K562 (cell line): ENCODE results near the gene MED13L.

Source experiments
- ELF2 ChIP-seq: fragments of 250-450 bp; sonication (Bioruptor Pico); IDR thresholded peaks from 2 replicates; pipeline ENCODE4 v1.5.0; 2021; ENCODE audit warnings: mild to moderate bottlenecking
- EZH2 ChIP-seq: IDR thresholded peaks from 2 replicates; pipeline ENCODE4 v1.6.1; 2012; ENCODE audit warnings: low read depth, mild to moderate bottlenecking, inconsistent platforms, low read length, borderline replicate concordance
- POU5F1 ChIP-seq: fragments of 150-350 bp; IDR thresholded peaks from 2 replicates; pipeline ENCODE4 v1.6.1; 2014; ENCODE audit warnings: borderline replicate concordance, low read length, low read depth, mild to moderate bottlenecking; ENCODE audit not compliant: partially characterized antibody
- RFX7 ChIP-seq: fragments of 250-450 bp; sonication (Bioruptor Pico); IDR thresholded peaks from 2 replicates; pipeline ENCODE4 v1.5.1; 2021; ENCODE audit warnings: mild to moderate bottlenecking
- ZNF282 ChIP-seq: sonication (generic); formaldehyde crosslinking; IDR thresholded peaks from 2 replicates; pipeline ENCODE4 v1.8.1; 2023; ENCODE audit warnings: missing genetic modification reagents
- TF ChIP-seq, protein P1 (sequence below): fragments of 450-650 bp; formaldehyde crosslinking; IDR thresholded peaks from 2 replicates; pipeline ENCODE4 v1.4.0; 2022; ENCODE audit warnings: missing genetic modification characterization
- TF ChIP-seq, protein P2 (sequence below), 3 experiments: IDR thresholded peaks in 2 of 3; conservative IDR thresholded peaks in 1 of 3; 2 replicates each; pipeline ENCODE4 v1.5.1; 2011 to 2012; ENCODE audit warnings: low read length in 3 of 3, mild to moderate bottlenecking in 3 of 3, control low read depth in 2 of 3, improper control_type of control experiment in 1 of 3, inconsistent platforms in 1 of 3, low read depth in 1 of 3, mixed read lengths in 1 of 3, moderate library complexity in 1 of 3; ENCODE audit not compliant: insufficient read depth in 2 of 3

DNA sequence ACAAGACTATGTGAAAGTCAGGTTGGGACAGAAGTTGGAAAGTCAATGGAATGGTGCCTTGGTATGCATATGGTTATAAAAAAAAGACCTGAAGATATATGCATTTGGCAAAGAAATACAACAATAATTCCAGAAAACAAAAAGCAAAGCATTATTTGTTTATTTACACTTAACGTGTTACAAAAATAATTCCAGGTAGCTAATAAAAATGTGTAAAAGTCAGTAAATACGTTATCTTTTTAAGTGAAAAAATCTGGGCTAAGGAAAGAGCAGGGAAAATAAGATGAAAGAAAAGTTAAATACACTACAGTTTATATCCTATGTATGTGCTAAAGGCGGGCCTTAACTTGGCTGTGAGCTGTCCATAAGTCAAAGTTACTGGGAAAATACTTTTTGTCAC lies 266.3 kb downstream of the MED13L start:
- TF ChIP-seq, protein P1, sequence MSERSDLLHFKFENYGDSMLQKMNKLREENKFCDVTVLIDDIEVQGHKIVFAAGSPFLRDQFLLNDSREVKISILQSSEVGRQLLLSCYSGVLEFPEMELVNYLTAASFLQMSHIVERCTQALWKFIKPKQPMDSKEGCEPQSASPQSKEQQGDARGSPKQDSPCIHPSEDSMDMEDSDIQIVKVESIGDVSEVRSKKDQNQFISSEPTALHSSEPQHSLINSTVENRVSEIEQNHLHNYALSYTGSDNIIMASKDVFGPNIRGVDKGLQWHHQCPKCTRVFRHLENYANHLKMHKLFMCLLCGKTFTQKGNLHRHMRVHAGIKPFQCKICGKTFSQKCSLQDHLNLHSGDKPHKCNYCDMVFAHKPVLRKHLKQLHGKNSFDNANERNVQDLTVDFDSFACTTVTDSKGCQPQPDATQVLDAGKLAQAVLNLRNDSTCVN (CRISPR knock-in tag) = no peak
- TF ChIP-seq EZH2 (no peak), POU5F1 (no peak), ELF2 (no peak), RFX7 (CRISPR knock-in tag) (no peak), ZNF282 (CRISPR knock-in tag) (no peak)
- TF ChIP-seq, protein P2, sequence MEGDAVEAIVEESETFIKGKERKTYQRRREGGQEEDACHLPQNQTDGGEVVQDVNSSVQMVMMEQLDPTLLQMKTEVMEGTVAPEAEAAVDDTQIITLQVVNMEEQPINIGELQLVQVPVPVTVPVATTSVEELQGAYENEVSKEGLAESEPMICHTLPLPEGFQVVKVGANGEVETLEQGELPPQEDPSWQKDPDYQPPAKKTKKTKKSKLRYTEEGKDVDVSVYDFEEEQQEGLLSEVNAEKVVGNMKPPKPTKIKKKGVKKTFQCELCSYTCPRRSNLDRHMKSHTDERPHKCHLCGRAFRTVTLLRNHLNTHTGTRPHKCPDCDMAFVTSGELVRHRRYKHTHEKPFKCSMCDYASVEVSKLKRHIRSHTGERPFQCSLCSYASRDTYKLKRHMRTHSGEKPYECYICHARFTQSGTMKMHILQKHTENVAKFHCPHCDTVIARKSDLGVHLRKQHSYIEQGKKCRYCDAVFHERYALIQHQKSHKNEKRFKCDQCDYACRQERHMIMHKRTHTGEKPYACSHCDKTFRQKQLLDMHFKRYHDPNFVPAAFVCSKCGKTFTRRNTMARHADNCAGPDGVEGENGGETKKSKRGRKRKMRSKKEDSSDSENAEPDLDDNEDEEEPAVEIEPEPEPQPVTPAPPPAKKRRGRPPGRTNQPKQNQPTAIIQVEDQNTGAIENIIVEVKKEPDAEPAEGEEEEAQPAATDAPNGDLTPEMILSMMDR (IDR thresholded peaks at IDR 0.05 in 2 of 3, conservative IDR thresholded peaks at IDR 0.05 in 1 of 3; ENCODE audit: insufficient read depth in 2 of 3, low read depth in 1 of 3, low read length in 3 of 3) = no peak
